Mesothelial cell of epicardium (in vitro differentiated cells): Measurements from ENCODE around the gene UBE2E2. TPM values are rescaled to one million over a fixed set of nuclear protein-coding genes. Genes with fewer than 3 reads are reported as not detected.

Experiments used
- DNase-seq, 2 experiments: peaks; one replicate each; pipeline ENCODE4 v3.0.0; 2021; ENCODE audit warnings: low spot score in 2 of 2; ENCODE audit not compliant: unreplicated experiment in 2 of 2
- H3K27ac Mint-ChIP-seq: 2 replicates; pipeline ENCODE4 v1.8.0; 2021; ENCODE audit warnings: mixed read lengths
- H3K27me3 Mint-ChIP-seq: 2 replicates; pipeline ENCODE4 v1.8.0; 2021; ENCODE audit warnings: low read depth, mixed read lengths
- H3K36me3 Mint-ChIP-seq: 2 replicates; pipeline ENCODE4 v1.8.0; 2021; ENCODE audit warnings: mixed read lengths
- H3K4me1 Mint-ChIP-seq: 2 replicates; pipeline ENCODE4 v1.8.0; 2021; ENCODE audit warnings: mixed read lengths
- H3K4me3 Mint-ChIP-seq: 2 replicates; pipeline ENCODE4 v1.8.0; 2021; ENCODE audit warnings: mild to moderate bottlenecking, moderate library complexity, mixed read lengths
- H3K9me3 Mint-ChIP-seq: 2 replicates; pipeline ENCODE4 v1.8.0; 2021; ENCODE audit warnings: mixed read lengths
- total RNA-seq: library from RNA; stranded (reverse); gene quantifications from 3 replicates; pipeline ENCODE4 v1.2.1, GENCODE V29; 2021
- TF ChIP-seq, protein P1 (sequence below): fragments of 200-600 bp; sonication (generic); IDR thresholded peaks from one replicate; pipeline ENCODE4 v1.5.0; 2021; ENCODE audit warnings: antibody characterized with exemption; ENCODE audit not compliant: unreplicated experiment

UBE2E2 gene
- total RNA-seq, 1 donor from 2014 or later: 42.3 TPM

DNA sequence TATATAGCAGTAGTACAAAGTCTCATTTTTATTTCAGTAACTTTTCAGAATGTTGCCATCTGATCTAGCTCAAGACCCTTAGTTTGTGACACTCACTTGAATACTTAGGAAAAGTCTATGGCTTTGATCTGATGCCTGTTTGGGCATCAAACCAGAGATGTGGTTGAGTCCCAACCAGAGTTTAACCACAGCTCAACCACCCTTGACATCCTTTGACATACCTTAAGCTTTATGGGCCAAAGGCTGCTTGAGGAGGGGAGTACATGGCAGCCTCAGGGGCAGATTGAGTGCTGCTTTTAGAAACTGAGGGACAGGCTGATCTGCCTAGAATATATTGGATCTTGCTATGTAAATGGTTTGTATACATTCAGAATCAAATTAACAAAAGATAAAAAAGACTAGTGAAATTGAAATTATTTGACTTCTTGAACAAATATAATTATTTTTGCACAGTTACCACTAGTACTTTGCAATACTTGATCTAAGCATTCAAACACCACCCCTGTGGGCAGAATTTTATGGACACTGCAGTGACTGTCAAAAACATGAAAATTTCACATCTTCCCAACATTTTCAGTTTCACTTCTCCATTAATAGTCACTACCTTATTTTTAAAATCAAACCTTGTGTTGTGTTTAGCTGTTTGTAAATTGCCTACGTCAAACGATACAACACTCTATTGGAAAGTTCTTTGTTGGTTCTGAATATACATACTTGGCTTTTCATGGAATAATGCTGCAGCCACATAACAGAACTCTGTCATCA lies 199.8 kb downstream of the UBE2E2 start:
- Mint-ChIP-seq H3K27ac (no peak overlapping the region), H3K36me3 (no peaks in the 10 kb centered on the region), H3K4me1 (peaks cover 26% of the 10 kb centered on the region), H3K27me3 (no peaks in the 10 kb centered on the region), H3K4me3 (no peak overlapping the region), H3K9me3 (no peaks in the 10 kb centered on the region)
- no peak for DNase-seq
- TF ChIP-seq, protein P1, sequence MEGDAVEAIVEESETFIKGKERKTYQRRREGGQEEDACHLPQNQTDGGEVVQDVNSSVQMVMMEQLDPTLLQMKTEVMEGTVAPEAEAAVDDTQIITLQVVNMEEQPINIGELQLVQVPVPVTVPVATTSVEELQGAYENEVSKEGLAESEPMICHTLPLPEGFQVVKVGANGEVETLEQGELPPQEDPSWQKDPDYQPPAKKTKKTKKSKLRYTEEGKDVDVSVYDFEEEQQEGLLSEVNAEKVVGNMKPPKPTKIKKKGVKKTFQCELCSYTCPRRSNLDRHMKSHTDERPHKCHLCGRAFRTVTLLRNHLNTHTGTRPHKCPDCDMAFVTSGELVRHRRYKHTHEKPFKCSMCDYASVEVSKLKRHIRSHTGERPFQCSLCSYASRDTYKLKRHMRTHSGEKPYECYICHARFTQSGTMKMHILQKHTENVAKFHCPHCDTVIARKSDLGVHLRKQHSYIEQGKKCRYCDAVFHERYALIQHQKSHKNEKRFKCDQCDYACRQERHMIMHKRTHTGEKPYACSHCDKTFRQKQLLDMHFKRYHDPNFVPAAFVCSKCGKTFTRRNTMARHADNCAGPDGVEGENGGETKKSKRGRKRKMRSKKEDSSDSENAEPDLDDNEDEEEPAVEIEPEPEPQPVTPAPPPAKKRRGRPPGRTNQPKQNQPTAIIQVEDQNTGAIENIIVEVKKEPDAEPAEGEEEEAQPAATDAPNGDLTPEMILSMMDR: no peak

DNA sequence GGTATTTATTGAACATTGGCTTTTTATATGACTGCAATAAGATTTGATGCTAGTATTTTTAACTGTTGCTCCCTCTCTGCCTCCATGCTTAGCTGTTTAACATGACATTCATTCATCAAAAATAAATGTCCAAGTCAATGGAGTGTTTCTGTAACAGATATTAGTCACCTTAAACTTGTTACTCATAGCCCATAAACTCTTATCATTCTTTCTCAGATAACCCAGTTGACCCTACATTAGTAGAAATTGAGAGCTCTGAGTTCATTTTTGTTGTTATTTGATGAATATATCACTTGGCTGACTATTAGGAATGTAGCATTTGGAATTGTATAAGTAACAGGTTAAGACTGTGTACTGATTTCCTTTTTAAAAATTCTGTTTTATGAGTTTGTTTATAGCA lies 201.1 kb downstream of the UBE2E2 start:
- TF ChIP-seq, protein P1: no peak
- Mint-ChIP-seq H3K4me1 (peaks cover 26% of the 10 kb centered on the region), H3K27ac (no peak overlapping the region), H3K4me3 (no peak overlapping the region), H3K27me3 (no peaks in the 10 kb centered on the region), H3K9me3 (no peaks in the 10 kb centered on the region), H3K36me3 (no peaks in the 10 kb centered on the region)
- DNase-seq: no peak

DNA sequence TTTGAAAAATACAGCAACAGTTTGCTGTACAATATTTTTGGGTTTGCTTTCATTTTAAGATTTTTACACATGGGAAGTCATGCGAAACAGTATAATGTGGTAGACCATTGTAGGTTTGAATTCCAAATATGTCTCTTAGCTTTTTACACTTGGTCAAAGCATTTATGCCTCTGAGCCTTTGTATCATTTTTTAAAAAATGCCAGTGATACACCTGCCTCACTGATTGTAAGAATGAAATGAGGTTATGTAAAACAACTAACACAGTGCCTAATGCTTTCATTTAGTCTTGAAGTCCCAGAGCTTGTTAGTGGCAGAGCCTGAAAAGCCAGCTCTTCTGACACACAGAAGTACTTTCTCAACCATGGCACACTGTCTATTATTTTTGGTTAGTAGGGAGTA lies 202.0 kb downstream of the UBE2E2 start:
- no peaks in the 10 kb centered on the region for H3K9me3 Mint-ChIP-seq
- no peaks in the 10 kb centered on the region for H3K36me3 Mint-ChIP-seq
- DNase-seq: no peak
- H3K4me1 Mint-ChIP-seq: peaks cover 22% of the 10 kb centered on the region
- TF ChIP-seq, protein P1: no peak
- H3K27me3 Mint-ChIP-seq: no peaks in the 10 kb centered on the region
- H3K4me3 Mint-ChIP-seq: no peak overlapping the region
- no peak overlapping the region for H3K27ac Mint-ChIP-seq

DNA sequence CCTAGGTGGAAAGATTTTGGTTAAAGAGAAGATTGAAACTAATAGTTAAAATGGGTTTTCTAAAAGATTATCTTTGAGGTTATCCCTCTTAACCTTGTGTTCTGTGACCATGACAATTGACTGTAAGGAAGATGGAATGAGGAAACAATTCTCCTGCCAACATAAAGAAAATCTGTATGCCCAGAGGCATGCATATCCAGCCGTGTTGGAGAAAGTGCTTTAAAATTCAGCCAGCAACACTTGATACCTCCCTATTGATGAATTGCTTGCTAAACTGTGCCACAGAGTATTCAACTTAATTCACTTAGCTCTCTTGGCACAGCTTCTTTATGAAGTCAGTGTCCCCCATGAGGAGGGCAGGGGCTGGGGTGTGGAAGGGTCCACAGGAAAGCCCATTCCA lies 203.5 kb downstream of the UBE2E2 start:
- Mint-ChIP-seq H3K4me3 (no peak overlapping the region), H3K9me3 (no peaks in the 10 kb centered on the region), H3K27ac (no peak overlapping the region), H3K36me3 (no peaks in the 10 kb centered on the region), H3K27me3 (no peaks in the 10 kb centered on the region), H3K4me1 (peaks cover 16% of the 10 kb centered on the region)
- TF ChIP-seq, protein P1: no peak
- DNase-seq: no peak

DNA sequence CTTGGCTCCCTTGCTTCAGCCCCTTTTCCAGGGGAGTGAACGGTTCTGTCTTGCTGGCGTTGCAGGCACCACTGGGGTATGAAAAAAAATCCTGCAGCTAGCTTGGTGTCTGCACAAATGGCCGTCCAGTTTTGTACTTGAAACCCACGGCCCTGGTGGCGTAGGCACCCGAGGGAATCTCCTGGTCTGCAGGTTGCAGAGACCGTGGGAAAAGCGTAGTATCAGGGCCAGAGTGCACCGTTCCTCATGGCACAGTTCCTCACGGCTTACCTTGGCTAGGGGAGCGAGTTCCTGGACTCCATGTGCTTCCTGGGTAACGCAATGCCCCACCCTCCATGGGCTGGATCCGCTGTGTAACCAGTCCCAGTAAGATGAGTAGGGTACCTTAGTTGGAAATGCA lies 214.9 kb downstream of the UBE2E2 start:
- Mint-ChIP-seq H3K4me1 (peaks cover 4% of the 10 kb centered on the region), H3K4me3 (no peak overlapping the region), H3K27me3 (no peaks in the 10 kb centered on the region), H3K9me3 (peaks cover 19% of the 10 kb centered on the region), H3K27ac (no peak overlapping the region), H3K36me3 (peaks cover 7% of the 10 kb centered on the region)
- TF ChIP-seq, protein P1: no peak
- no peak for DNase-seq
